Common myeloid progenitor, CD34-positive (primary cell): ENCODE measurements around the gene IL17RC.
"Not testable (repeated sequence)": the region's sequence is repeated elsewhere in the genome, so short reads cannot be mapped to it uniquely, and the experiment has no call there.

ENCODE experiments used
- CTCF ChIA-PET: fragments of 350-600 bp; sonication (Branson Sonifier 250); formaldehyde crosslinking; loops from one replicate; lab custom pipeline; 2021; ENCODE audit warnings: antibody characterized with exemption; lab: Charles Lee
- POLR2A ChIA-PET: fragments of 350-600 bp; sonication (Branson Sonifier 250); formaldehyde crosslinking; loops from one replicate; lab custom pipeline; 2021; ENCODE audit warnings: antibody characterized with exemption; lab: Charles Lee
- DNase-seq, 3 donors: peaks; one replicate each; pipeline versions ENCODE4 v3.0.0 to v3.0.0-alpha.2; 2013
- H3K27ac ChIP-seq, 2 experiments: 1 replicate in 1 of 2; 2 replicates in 1 of 2; pipeline ENCODE4 v1.7.0; 2013; ENCODE audit warnings: inconsistent platforms in 2 of 2, low read length in 2 of 2, mild to moderate bottlenecking in 2 of 2, low read depth in 1 of 2, moderate library complexity in 1 of 2; ENCODE audit not compliant: severe bottlenecking in 2 of 2, insufficient read depth in 1 of 2, poor library complexity in 1 of 2
- H3K27me3 ChIP-seq, 5 experiments: replicated peaks in 2 of 5; 1 replicate in 3 of 5; 2 replicates in 2 of 5; pipeline versions ENCODE4 v1.6.1 to v1.7.0; 2013; ENCODE audit warnings: low read length in 4 of 5, mild to moderate bottlenecking in 2 of 5, moderate library complexity in 2 of 5, inconsistent platforms in 1 of 5; ENCODE audit not compliant: insufficient read depth in 5 of 5, control insufficient read depth in 4 of 5
- H3K36me3 ChIP-seq, 4 experiments: 1 replicate in 2 of 4; 2 replicates in 2 of 4; pipeline versions ENCODE4 v1.6.1 to v1.7.0; 2013; ENCODE audit warnings: low read length in 3 of 4, control low read depth in 1 of 4, mild to moderate bottlenecking in 1 of 4; ENCODE audit not compliant: control insufficient read depth in 4 of 4, insufficient read depth in 4 of 4
- H3K4me1 ChIP-seq, 4 experiments: 1 replicate in 3 of 4; 2 replicates in 1 of 4; pipeline versions ENCODE4 v1.6.1 to v1.7.1; 2013; ENCODE audit warnings: low read length in 3 of 4, mild to moderate bottlenecking in 3 of 4, control low read depth in 1 of 4, inconsistent platforms in 1 of 4, moderate library complexity in 1 of 4; ENCODE audit not compliant: control insufficient read depth in 4 of 4, insufficient read depth in 4 of 4; ENCODE audit errors: control extremely low read depth in 1 of 4
- H3K4me3 ChIP-seq, 7 experiments: 1 replicate in 4 of 7; 2 replicates in 3 of 7; pipeline versions ENCODE4 v1.5.1 to v1.7.0; 2013; ENCODE audit warnings: mild to moderate bottlenecking in 7 of 7, low read length in 6 of 7, moderate library complexity in 6 of 7, inconsistent platforms in 2 of 7, low read depth in 2 of 7, control low read depth in 1 of 7; ENCODE audit not compliant: insufficient read depth in 4 of 7, control insufficient read depth in 1 of 7; ENCODE audit errors: extremely low read depth in 1 of 7
- H3K9me3 ChIP-seq, 5 experiments: 1 replicate in 4 of 5; 2 replicates in 1 of 5; pipeline versions ENCODE4 v1.6.1 to v1.7.1; 2013; ENCODE audit warnings: low read length in 4 of 5, mild to moderate bottlenecking in 2 of 5, inconsistent platforms in 1 of 5, low read depth in 1 of 5, moderate library complexity in 1 of 5; ENCODE audit not compliant: control insufficient read depth in 4 of 5, insufficient read depth in 2 of 5; ENCODE audit errors: control extremely low read depth in 1 of 5
- WGBS: methylation state at CpG from one replicate; pipeline ENCODE4 v1.1.5; 2013; ENCODE audit not compliant: insufficient coverage; 5-methylcytosine and 5-hydroxymethylcytosine counted together

IL17RC gene

GRCh38 chr3:9900965-9901415 lies 15.9 kb upstream of the IL17RC start:
- not testable (repeated sequence) for H3K4me3 ChIP-seq, DNase-seq, H3K36me3 ChIP-seq, H3K27me3 ChIP-seq, H3K9me3 ChIP-seq, H3K27ac ChIP-seq
- H3K4me1 ChIP-seq = peaks cover 7 to 74% (median 51%) of the 10 kb centered on the region in 4 experiments
- ChIA-PET POLR2A (interaction anchor here (2.4 kb wide), 1 partner anchor 11 kb away, joined by 11 read pairs; no protein-coding TSS in a partner anchor), CTCF (interaction anchor here (0.6 to 6.3 kb wide), 5 partner anchors 10 to 81 kb away, joined by 3 to 48 read pairs (median 9); partner anchors contain the start of genes CIDEC and JAGN1)
- no CpG with 5 or more reads among the region's 6 CpGs for WGBS

- ChIA-PET CTCF (interaction anchor here (0.7 to 6.3 kb wide), 9 partner anchors 11 to 60 kb away, joined by 3 to 48 read pairs (median 4); partner anchors contain the start of genes CIDEC and JAGN1), POLR2A (interaction anchor here (0.7 to 2.4 kb wide), 2 partner anchors 10 to 11 kb away, joined by 4 to 11 read pairs; no protein-coding TSS in a partner anchor)
- DNase-seq = peak; percentile 60 to 72 (median 70)
- Histone ChIP-seq H3K9me3 (no peaks in the 10 kb centered on the region), H3K4me1 (peaks cover 7 to 70% (median 53%) of the 10 kb centered on the region in 4 experiments), H3K27me3 (no peaks in the 10 kb centered on the region), H3K4me3 (peak overlapping the region in 4 of 7 experiments; percentile 13 to 53 (median 34)), H3K36me3 (peaks cover 0 to 8% (median 0%) of the 10 kb centered on the region in 4 experiments), H3K27ac (no peak overlapping the region)
- 2% methylated on average over 5 of the region's 5 CpGs for WGBS
Observed at GRCh38 chr3:9901967-9902366, 14.9 kb upstream of the IL17RC start.

GRCh38 chr3:9902372-9903237 lies 14.3 kb upstream of the IL17RC start, which contains the start of gene IL17RE:
Gene IL17RE, plus strand, starts transcription at chr3:9902848. Its CDS starts 85 bp downstream, at chr3:9902933.
- DNase-seq = no peak
- CTCF ChIA-PET = interaction anchor here (0.7 to 6.3 kb wide), 11 partner anchors 9 to 61 kb away, joined by 3 to 48 read pairs (median 4); partner anchors contain the start of genes CIDEC and JAGN1
- Histone ChIP-seq H3K27ac (no peak within 1 kb of the TSS), H3K36me3 (peaks cover 0 to 9% (median 0%) of the 10 kb centered on the region in 4 experiments), H3K4me3 (peak within 1 kb of the TSS in 6 of 7 experiments; percentile 1 to 53 (median 22)), H3K9me3 (no peaks in the 10 kb centered on the region), H3K27me3 (no peaks in the 10 kb centered on the region), H3K4me1 (peaks cover 7 to 64% (median 48%) of the 10 kb centered on the region in 4 experiments)
- POLR2A ChIA-PET = interaction anchor here (0.7 to 2.4 kb wide), 3 partner anchors 9 to 30 kb away, joined by 3 to 11 read pairs (median 4); no protein-coding TSS in a partner anchor
- WGBS = 87% methylated on average over 10 of the region's 13 CpGs

- CTCF ChIA-PET = interaction anchor here (1.3 to 6.3 kb wide), 6 partner anchors 9 to 29 kb away, joined by 3 to 48 read pairs (median 10); no protein-coding TSS in a partner anchor
- Histone ChIP-seq H3K36me3 (peaks cover 0 to 15% (median 0%) of the 10 kb centered on the region in 4 experiments), H3K27ac (no peak overlapping the region), H3K4me1 (peaks cover 7 to 58% (median 43%) of the 10 kb centered on the region in 4 experiments), H3K27me3 (no peaks in the 10 kb centered on the region), H3K4me3 (peak overlapping the region in 4 of 7 experiments; percentile 15 to 53 (median 28)), H3K9me3 (no peaks in the 10 kb centered on the region)
- no peak for DNase-seq
- POLR2A ChIA-PET = interaction anchor here (0.8 to 2.4 kb wide), 2 partner anchors 9 to 29 kb away, joined by 3 to 11 read pairs; no protein-coding TSS in a partner anchor
- 42% methylated on average over 4 of the region's 4 CpGs for WGBS
Observed at GRCh38 chr3:9903238-9903624, 13.7 kb upstream of the IL17RC start.

- peak overlapping the region in 2 of 7 experiments; percentile 23 to 53 for H3K4me3 ChIP-seq
- CTCF ChIA-PET = interaction anchor here (2.8 to 6.3 kb wide), 2 partner anchors 9 to 10 kb away, joined by 12 to 48 read pairs; no protein-coding TSS in a partner anchor
- no peaks in the 10 kb centered on the region for H3K9me3 ChIP-seq
- H3K4me1 ChIP-seq = peaks cover 7 to 51% (median 36%) of the 10 kb centered on the region in 4 experiments
- H3K36me3 ChIP-seq = peaks cover 0 to 21% (median 0%) of the 10 kb centered on the region in 4 experiments
- POLR2A ChIA-PET = no interaction called here
- no peak overlapping the region for H3K27ac ChIP-seq
- WGBS = 95% methylated on average over 3 of the region's 4 CpGs
- DNase-seq = no peak
- no peaks in the 10 kb centered on the region for H3K27me3 ChIP-seq
Observed at GRCh38 chr3:9903904-9904303, 13.0 kb upstream of the IL17RC start.

GRCh38 chr3:9906480-9906879 lies 10.4 kb upstream of the IL17RC start:
- WGBS = 87% methylated on average over 4 of the region's 5 CpGs
- no peaks in the 10 kb centered on the region for H3K27me3 ChIP-seq
- DNase-seq = peak in 1 of 3 donors; percentile 32
- POLR2A ChIA-PET = no interaction called here
- CTCF ChIA-PET = interaction anchor here (1.2 to 1.6 kb wide), 2 partner anchors 13 to 24 kb away, joined by 3 to 4 read pairs; no protein-coding TSS in a partner anchor
- H3K27ac ChIP-seq = no peak overlapping the region
- H3K36me3 ChIP-seq = peaks cover 0 to 34% (median 0%) of the 10 kb centered on the region in 4 experiments
- no peak overlapping the region for H3K4me3 ChIP-seq
- no peaks in the 10 kb centered on the region for H3K9me3 ChIP-seq
- H3K4me1 ChIP-seq = peaks cover 2 to 31% (median 29%) of the 10 kb centered on the region in 4 experiments
